Endothelial cell of umbilical vein (primary cell): ENCODE results near the gene CSNK1D. TPM values are rescaled to one million over a fixed set of nuclear protein-coding genes. Genes with fewer than 3 reads are reported as not detected.

Experiments used
- BruUV-seq: library from RNA; stranded (reverse); fragments of 400-500 nt; replicated peaks from 2 replicates; lab custom pipeline; 2021; lab: Mats Ljungman, UMichigan
- CTCF ChIA-PET: fragments of 300-600, 350-600 bp; sonication (Branson Sonifier 250); formaldehyde crosslinking; loops from one replicate; lab custom pipeline; 2021; ENCODE audit warnings: antibody characterized with exemption, inconsistent platforms; lab: Charles Lee
- POLR2A ChIA-PET: fragments of 300-600, 350-600 bp; sonication (Branson Sonifier 250); formaldehyde crosslinking; loops from one replicate; lab custom pipeline; 2021; ENCODE audit warnings: antibody characterized with exemption, inconsistent platforms; lab: Charles Lee
- DNase-seq: peaks from one replicate; pipeline ENCODE4 v3.0.0-alpha.2; 2011; ENCODE audit warnings: low read depth, low spot score
- FAIRE-seq: peaks from 2 replicates; lab custom pipeline; 2011; peaks lifted over from hg19 to GRCh38; lab: Jason Lieb, UNC
- H2AFZ ChIP-seq: 2 replicates; pipeline ENCODE4 v1.6.0; 2012; ENCODE audit warnings: low read depth, low read length, control low read depth, inconsistent platforms
- H3K27ac ChIP-seq: 2 replicates; pipeline ENCODE4 v1.5.1; 2011; ENCODE audit warnings: low read depth, mild to moderate bottlenecking, control low read depth, low read length, moderate library complexity; ENCODE audit not compliant: insufficient read depth
- H3K27me3 ChIP-seq, 2 experiments: 2 replicates each; pipeline versions ENCODE4 v1.6.0 to v1.6.1; 2011; ENCODE audit warnings: low read length in 2 of 2, mixed read lengths in 1 of 2; ENCODE audit not compliant: control insufficient read depth in 2 of 2, insufficient read depth in 2 of 2
- H3K36me3 ChIP-seq, 2 experiments: 2 replicates in 1 of 2; 3 replicates in 1 of 2; pipeline ENCODE4 v1.5.1; 2011; ENCODE audit warnings: low read length in 2 of 2, mild to moderate bottlenecking in 1 of 2, moderate library complexity in 1 of 2; ENCODE audit not compliant: control insufficient read depth in 2 of 2, insufficient read depth in 2 of 2; ENCODE audit errors: extremely low read depth in 1 of 2
- H3K4me1 ChIP-seq: 3 replicates; pipeline ENCODE4 v1.5.1; 2011; ENCODE audit warnings: mild to moderate bottlenecking, low read length; ENCODE audit not compliant: control insufficient read depth, insufficient read depth; ENCODE audit errors: extremely low read depth
- H3K4me2 ChIP-seq: 2 replicates; pipeline ENCODE4 v1.6.1; 2011; ENCODE audit warnings: low read length, control low read depth, mixed read lengths; ENCODE audit not compliant: insufficient read depth
- H3K4me3 ChIP-seq, 3 experiments: fragments of 200-600 bp in 1 of 3; sonication (generic), shearing (Covaris generic) in 1 of 3; replicated peaks in 1 of 3; 2 replicates each; pipeline ENCODE4 v1.5.1; 2011 to 2016; ENCODE audit warnings: control low read depth in 3 of 3, low read length in 3 of 3, mild to moderate bottlenecking in 2 of 3, inconsistent platforms in 1 of 3, low read depth in 1 of 3, moderate library complexity in 1 of 3; ENCODE audit not compliant: insufficient read depth in 1 of 3
- H3K79me2 ChIP-seq: 2 replicates; pipeline ENCODE4 v1.6.0; 2012; ENCODE audit warnings: low read length, inconsistent platforms; ENCODE audit not compliant: control insufficient read depth, insufficient read depth
- H3K9ac ChIP-seq: replicated peaks from 2 replicates; pipeline ENCODE3; 2011; ENCODE audit warnings: low read length, control low read depth; ENCODE audit not compliant: insufficient read depth; ENCODE audit errors: extremely low read depth
- H3K9me1 ChIP-seq: replicated peaks from 3 replicates; pipeline ENCODE4 v1.6.0; 2011; ENCODE audit warnings: mild to moderate bottlenecking, low read length; ENCODE audit not compliant: control insufficient read depth, insufficient read depth; ENCODE audit errors: extremely low read depth
- H3K9me3 ChIP-seq: replicated peaks from 2 replicates; pipeline ENCODE4 v1.5.1; 2012; ENCODE audit warnings: low read length, inconsistent platforms; ENCODE audit not compliant: control insufficient read depth, insufficient read depth
- H4K20me1 ChIP-seq: replicated peaks from 2 replicates; pipeline ENCODE3; 2011; ENCODE audit warnings: mild to moderate bottlenecking, low read length; ENCODE audit not compliant: control insufficient read depth, insufficient read depth; ENCODE audit errors: extremely low read depth
- EZH2 ChIP-seq: IDR thresholded peaks from 2 replicates; pipeline ENCODE4 v1.6.1; 2012; ENCODE audit warnings: borderline replicate concordance, low read depth, mild to moderate bottlenecking, moderate library complexity, low read length, inconsistent platforms; ENCODE audit not compliant: severe bottlenecking
- FOS ChIP-seq: IDR thresholded peaks from 2 replicates; pipeline ENCODE4 v1.6.1; 2011; ENCODE audit warnings: mild to moderate bottlenecking, low read length, moderate library complexity, borderline replicate concordance; ENCODE audit not compliant: insufficient read depth
- GATA2 ChIP-seq: IDR thresholded peaks from 2 replicates; pipeline ENCODE4 v1.7.0; 2011; ENCODE audit warnings: low read depth, mild to moderate bottlenecking, moderate library complexity, mixed read lengths, low read length; ENCODE audit not compliant: insufficient read length, insufficient read depth
- JUN ChIP-seq: IDR thresholded peaks from 2 replicates; pipeline ENCODE4 v1.6.1; 2011; ENCODE audit warnings: borderline replicate concordance, low read depth; ENCODE audit not compliant: insufficient read length, insufficient read depth
- MYC ChIP-seq: IDR thresholded peaks from one replicate; pipeline ENCODE4 v1.6.1; 2011; ENCODE audit warnings: mild to moderate bottlenecking, low read depth, low read length
- POLR2A ChIP-seq: IDR thresholded peaks from 2 replicates; pipeline ENCODE4 v1.6.1; 2012; ENCODE audit warnings: low read depth, mild to moderate bottlenecking, control low read depth, low read length
- POLR2AphosphoS5 ChIP-seq: IDR thresholded peaks from 2 replicates; pipeline ENCODE4 v1.6.1; 2012; ENCODE audit warnings: low read depth, mild to moderate bottlenecking, control low read depth, low read length, moderate library complexity; ENCODE audit not compliant: insufficient read depth
- dilution Hi-C: fragments of 300-500 bp; cut with MboI; formaldehyde crosslinking; loops from one replicate; pipeline ENCODE4 v1.15.0; 2019; ENCODE audit warnings: low sequenced_read_pairs; ENCODE audit not compliant: extremely low pct_ligation_motif_present
- intact Hi-C: fragments of 100-400 bp; cut with micrococcal nuclease; formaldehyde crosslinking; loops from one replicate; pipeline ENCODE4 v1.10.0; 2022
- polyA plus RNA-seq, 4 experiments: library from polyadenylated mRNA; depleted of rRNA in 3 of 4; stranded (reverse) in 3 of 4; unstranded in 1 of 4; fragments of >200 nt; gene quantifications; 2 replicates each; pipeline versions ENCODE4 v1.2.1 to v1.2.3, GENCODE V29; 2011 to 2012; ENCODE audit warnings: missing spikeins in 1 of 4
- total RNA-seq: library from RNA; stranded (reverse); gene quantifications from 2 replicates; pipeline ENCODE4 v1.2.3, GENCODE V29; 2021
- TF ChIP-seq, protein P1 (sequence below): IDR thresholded peaks from 2 replicates; pipeline ENCODE4 v1.6.1; 2011; ENCODE audit not compliant: insufficient read depth, insufficient read length
- TF ChIP-seq, protein P2 (sequence below), 2 donors: IDR thresholded peaks; 1 replicate in 1 of 2; 2 replicates in 1 of 2; pipeline ENCODE4 v1.5.1; 2011; ENCODE audit warnings: low read length in 2 of 2, mild to moderate bottlenecking in 2 of 2, moderate library complexity in 2 of 2, control low read depth in 1 of 2, inconsistent platforms in 1 of 2, low read depth in 1 of 2; ENCODE audit not compliant: insufficient read depth in 1 of 2; ENCODE audit errors: extremely low read depth in 1 of 2

The CSNK1D gene
- total and polyA plus RNA-seq, 2 donors (not counting 3 experiments of a cell fraction or from before 2014, with no cell fraction given): 127 to 155 TPM

DNA sequence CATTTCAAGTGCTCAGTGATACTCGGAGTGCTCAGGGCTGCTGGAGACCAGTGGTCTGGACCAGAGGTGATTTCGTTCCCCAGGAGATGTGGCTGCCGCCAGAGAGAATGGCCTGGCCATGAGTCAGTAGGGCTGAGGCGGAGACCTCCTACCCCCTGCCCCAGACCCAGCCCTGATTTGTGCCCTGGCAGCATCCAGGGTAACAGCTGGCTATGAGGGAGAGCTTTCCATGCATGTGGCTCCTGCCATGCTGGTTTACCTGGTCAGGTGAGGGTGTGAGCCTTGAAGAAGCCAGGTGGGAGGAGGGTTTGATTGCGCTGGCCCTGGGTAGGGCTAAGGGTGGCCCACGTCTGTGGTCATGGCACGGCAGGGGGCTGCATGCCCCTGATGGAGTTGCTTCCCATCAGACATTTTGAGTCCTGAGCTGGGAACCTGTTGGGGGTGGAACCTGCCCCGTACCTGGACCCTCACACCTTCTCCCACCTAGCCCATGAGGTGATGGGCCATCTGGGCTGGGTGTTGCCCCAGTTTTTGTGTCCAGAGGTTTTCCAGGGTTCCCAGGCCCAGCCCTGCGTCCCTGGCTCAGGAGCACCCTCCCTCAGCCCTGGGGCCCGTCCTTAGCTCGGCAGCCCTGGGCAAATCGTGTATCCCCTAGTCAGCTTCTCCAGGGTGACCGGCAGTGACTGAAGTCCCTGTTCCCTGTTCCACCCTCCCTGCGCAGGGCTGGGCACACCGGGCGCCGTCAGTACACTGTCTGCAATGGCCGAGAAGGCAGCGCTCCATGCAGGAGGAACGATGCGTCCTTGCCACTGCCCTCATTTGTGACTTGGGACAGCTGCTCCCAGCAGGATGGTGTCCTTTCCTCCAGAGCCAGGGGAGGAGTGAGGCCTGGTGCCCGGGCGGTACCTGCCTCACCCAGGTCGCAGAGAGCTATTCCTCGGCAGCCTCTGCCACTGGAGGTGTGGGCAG lies 9.0 kb upstream of the CSNK1D start:
- no peak overlapping the region for H3K9ac ChIP-seq
- POLR2A ChIA-PET: no interaction called here
- H3K4me2 ChIP-seq: no peak overlapping the region

More for the DNA sequence above, 9.0 kb upstream of the CSNK1D start:
- Histone ChIP-seq H3K79me2 (no peaks in the 10 kb centered on the region), H4K20me1 (no peaks in the 10 kb centered on the region), H2AFZ (no peak overlapping the region), H3K9me3 (no peaks in the 10 kb centered on the region), H3K9me1 (no peaks in the 10 kb centered on the region), H3K4me3 (no peak overlapping the region), H3K27ac (no peak overlapping the region), H3K27me3 (no peaks in the 10 kb centered on the region), H3K4me1 (peaks cover 8% of the 10 kb centered on the region), H3K36me3 (no peaks in the 10 kb centered on the region)
- intact Hi-C loops (no loop called here), dilution Hi-C loops (no loop called here)
- TF ChIP-seq JUN (no peak), POLR2AphosphoS5 (no peak), FOS (no peak), EZH2 (no peak), POLR2A (no peak), GATA2 (no peak), MYC (no peak)
- TF ChIP-seq, protein P1, sequence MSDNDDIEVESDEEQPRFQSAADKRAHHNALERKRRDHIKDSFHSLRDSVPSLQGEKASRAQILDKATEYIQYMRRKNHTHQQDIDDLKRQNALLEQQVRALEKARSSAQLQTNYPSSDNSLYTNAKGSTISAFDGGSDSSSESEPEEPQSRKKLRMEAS: no peak
- TF ChIP-seq, protein P2, sequence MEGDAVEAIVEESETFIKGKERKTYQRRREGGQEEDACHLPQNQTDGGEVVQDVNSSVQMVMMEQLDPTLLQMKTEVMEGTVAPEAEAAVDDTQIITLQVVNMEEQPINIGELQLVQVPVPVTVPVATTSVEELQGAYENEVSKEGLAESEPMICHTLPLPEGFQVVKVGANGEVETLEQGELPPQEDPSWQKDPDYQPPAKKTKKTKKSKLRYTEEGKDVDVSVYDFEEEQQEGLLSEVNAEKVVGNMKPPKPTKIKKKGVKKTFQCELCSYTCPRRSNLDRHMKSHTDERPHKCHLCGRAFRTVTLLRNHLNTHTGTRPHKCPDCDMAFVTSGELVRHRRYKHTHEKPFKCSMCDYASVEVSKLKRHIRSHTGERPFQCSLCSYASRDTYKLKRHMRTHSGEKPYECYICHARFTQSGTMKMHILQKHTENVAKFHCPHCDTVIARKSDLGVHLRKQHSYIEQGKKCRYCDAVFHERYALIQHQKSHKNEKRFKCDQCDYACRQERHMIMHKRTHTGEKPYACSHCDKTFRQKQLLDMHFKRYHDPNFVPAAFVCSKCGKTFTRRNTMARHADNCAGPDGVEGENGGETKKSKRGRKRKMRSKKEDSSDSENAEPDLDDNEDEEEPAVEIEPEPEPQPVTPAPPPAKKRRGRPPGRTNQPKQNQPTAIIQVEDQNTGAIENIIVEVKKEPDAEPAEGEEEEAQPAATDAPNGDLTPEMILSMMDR (IDR thresholded peaks at IDR 0.05; ENCODE audit: extremely low read depth in 1 of 2, insufficient read depth in 1 of 2, low read depth in 1 of 2, low read length in 2 of 2): no peak
- BruUV-seq: no TSS peak
- CTCF ChIA-PET: interaction anchor here (1.1 to 1.5 kb wide), 2 partner anchors 7 to 9 kb away, joined by 3 to 6 read pairs; partner anchors contain the start of gene CSNK1D
- no peak for FAIRE-seq
- no peak for DNase-seq
